SHP77 treated with DMSO at 0.1 percent for 48 hours (cell line): Measurements from ENCODE around the gene ST14.

ENCODE experiments used
- DNase-seq: peaks from one replicate; lab custom pipeline; 2025; lab: John Stamatoyannopoulos, UW

ST14 gene

DNA sequence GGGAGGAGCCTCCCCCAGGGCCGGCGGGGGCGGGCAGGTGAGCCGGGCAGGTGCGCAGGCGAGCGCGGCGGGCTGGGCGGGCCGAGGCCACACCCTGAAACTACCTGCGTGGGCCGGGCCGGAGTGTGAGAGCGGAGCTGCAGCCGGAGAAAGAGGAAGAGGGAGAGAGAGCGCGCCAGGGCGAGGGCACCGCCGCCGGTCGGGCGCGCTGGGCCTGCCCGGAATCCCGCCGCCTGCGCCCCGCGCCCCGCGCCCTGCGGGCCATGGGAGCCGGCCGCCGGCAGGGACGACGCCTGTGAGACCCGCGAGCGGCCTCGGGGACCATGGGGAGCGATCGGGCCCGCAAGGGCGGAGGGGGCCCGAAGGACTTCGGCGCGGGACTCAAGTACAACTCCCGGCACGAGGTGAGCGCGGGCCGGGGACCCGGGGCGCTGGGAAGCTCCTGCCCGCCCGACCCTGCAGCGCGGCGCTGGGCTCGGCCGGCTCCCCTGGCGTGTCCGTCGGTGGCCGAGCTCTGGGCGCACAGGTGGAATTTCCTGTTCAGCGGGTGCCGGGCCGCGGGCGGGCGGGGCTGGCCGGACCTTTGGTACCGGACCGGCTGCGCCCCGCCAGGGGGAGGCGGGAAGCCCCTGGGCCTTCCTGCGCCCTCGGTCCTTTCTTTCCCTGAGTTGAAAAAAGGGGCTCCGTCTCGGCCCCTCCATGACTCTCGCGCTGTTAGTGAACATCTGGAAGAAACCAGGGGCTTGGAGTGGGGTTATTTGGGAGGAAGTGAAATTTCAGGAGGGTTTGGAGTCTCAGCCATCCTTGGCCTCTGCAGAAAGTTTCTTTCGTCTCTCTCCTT is at the start of gene ST14:
TSS of gene ST14 (plus strand) at position 126 of the 841 bp plus-strand sequence. CDS start at position 324, 198 bp downstream.
- DNase-seq: no peak

DNA sequence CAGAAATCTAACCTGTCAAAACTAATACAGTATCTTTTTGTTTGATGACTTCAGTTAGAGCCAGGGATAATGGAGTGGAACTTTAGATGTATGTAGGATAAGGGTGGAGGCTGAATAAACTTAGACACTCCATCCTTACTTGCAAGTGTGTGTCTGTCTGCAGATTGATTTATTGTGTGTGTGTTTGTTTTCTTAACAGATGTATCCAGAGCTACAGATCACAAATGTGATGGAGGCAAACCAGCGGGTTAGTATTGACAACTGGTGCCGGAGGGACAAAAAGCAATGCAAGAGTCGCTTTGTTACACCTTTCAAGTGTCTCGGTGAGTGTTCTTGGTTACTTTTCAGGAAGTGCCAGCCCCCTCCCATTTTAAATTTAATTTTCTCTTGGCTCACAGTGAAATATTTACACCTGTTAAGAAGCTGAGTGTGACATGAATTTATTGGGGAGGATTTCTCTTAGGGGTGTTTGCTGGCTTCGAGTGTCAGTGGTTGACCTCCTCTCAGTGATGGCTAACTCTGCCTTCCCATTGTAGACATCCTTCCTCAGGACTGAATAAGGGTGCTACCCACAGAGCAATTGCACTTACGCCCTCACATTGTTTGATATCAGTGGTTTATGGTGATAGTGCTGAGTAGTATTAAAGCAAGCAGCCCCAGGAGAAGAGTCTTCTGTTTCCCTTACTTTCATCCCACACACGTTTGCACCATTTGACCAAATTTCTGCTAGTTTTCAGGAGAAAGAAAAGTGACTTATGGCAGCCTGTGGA is 49.1 kb upstream of the ST14 start:
- no peak for DNase-seq

DNA sequence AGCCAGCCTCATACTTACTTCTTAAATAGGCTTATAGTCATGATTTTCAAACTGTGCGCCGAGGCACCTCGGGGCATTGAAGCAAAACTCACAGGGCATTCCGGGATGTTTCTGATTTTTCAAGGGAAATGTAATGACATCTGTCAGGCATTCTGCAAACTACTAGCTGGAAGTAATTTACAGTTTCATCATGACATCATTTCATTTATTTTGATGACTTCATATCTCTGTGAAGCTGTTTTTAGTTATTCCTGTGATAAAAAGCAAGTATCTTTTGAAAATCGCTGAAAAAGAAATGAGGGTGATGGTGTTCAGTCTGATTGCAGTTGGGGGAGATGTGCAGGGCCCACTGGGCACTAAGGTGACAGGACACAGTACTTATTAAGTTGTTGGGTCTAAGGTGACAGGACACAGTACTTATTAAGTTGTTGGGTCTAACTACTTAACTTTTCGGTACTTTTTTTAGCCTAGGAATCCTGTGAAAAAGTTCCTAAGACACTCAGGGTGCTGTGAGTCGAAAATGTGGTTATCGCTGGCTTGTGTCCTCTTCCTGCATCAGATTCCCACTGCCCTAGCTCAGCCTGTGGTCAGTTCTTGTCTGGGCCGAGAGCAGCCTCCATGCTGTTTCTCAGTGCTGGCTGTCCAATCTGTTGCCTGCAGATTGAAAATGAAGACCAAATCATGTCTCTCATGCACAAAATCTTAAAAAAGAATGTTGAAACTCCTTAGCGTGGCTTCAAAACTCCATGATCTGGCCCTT is 47.3 kb upstream of the ST14 start:
- DNase-seq: no peak

DNA sequence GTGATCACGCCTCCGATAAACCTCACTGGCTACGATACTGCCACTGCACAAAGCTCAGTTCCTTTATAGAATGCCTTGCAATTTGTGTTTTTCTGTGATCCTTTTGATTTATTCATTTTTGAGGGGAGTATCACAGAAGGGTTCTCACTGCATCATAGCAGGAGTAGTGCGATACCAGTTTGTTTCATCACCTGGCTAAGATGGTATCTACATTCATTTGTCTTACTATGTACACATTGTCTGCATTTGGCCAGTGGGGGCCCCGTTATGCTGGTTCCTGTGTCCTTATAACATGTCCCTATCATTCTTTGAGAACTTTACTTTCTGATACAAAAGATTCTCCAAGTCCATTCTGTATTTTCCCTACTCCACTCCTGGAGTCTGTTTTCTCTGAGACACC is 45.3 kb upstream of the ST14 start:
- no peak for DNase-seq

DNA sequence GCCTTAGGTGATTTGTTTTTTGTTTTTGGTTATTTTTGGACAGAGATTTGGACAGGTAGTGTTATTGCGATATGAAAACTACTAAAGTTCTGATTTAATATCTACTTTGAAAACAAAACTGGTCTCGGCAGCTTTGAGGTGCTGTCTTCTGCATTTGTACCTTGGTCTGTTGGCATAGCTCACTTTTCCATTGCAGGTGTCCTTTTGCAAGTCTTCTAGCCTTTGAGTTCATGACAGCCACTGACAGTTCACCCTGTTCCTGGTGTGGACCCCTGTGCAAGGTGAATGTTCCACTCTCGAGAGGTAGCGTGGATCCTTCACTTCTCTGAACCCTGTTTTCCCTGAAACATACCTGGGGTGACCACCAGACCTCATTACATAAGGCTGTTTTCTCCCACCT is 44.9 kb upstream of the ST14 start:
- no peak for DNase-seq

DNA sequence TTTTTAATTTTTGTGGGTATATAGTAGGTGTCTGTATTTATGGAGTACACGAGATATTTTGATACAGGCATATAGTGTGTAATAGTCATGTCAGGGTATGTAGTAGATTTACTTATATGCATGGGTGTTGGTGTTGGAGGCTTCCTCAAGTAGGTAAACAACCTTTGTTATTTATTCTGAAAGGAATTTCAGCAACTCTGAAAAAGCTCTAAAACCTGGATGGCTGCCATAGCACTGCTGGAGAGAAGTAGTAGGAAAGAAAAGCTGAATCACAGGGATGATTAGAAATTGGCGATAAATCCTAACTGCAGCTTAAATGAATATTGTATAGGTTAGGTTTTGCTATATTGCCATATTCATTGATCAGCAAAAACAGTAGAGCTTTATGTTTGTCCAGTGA is 44.4 kb upstream of the ST14 start:
- DNase-seq: no peak

DNA sequence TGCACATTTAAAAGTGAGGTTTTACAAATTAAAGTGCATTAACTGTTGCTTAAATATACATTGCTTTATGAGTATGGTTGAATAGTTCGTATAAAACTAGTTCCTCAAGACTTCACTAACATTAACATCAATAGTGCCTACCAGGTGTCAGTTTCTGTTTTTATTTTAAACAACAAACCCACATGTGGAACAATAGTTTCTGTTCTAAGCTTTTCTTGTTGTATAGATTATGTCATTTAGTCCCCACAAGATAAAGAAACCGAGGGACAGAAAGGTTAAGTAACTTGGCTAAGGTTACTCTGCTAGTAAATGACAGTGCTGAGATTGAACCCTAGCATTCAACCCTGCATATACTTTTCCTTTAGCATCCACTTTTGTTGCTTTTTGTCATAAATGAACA is 41.4 kb upstream of the ST14 start:
- no peak for DNase-seq

DNA sequence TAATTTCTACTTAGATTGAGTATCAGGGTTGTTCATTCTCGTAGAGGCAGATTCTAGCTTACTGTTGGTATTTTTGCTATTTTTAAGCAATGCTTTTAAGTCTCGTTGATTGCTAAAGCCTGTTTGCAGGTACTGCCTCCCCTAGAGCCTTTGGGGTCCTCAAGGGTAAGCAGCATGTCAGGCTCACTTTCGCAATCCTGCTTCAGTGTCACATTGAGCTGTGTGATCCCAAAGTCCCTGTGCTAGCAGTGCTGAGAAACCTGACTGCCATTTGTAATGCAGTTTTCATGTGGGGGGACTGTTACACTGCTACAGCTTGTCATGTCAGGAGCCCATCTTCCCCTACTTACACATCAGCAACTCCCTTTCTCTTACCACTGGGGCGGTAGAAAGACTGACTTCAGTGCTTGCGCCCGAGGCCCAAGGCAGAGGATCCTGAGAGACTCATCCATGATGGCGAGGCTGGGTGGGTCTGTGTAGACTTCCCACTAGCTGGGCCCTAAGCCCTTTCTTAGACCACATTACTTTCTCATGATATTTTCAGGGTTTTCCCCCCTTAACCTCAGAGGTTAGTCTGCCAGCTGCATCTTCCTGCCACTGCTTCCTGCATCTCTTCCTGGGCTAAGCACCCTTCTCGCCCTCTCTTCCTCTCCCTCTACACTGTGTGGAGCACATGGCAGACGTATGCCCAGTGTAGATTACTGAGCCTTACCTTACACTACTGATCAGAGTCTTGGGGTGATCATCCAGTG is 40.8 kb upstream of the ST14 start:
- no peak for DNase-seq

DNA sequence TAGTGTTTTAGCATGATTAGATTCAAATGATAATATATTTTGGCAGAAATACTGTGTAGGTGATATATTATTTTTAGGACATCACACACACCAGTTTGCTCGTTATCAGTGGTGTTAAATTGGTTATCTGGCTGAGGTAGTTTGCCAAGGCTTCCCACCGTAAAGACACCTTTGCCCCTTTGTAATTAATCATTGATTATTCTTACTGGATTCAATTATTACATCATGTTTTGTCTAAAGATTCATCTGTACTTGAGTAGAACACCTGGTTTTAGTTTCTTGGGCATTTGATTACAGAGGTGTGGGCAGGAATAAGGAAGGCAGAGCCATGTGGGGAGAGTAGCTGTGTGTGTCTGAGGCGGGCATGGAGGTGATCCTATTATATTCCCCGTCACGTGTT is 39.5 kb upstream of the ST14 start:
- no peak for DNase-seq

DNA sequence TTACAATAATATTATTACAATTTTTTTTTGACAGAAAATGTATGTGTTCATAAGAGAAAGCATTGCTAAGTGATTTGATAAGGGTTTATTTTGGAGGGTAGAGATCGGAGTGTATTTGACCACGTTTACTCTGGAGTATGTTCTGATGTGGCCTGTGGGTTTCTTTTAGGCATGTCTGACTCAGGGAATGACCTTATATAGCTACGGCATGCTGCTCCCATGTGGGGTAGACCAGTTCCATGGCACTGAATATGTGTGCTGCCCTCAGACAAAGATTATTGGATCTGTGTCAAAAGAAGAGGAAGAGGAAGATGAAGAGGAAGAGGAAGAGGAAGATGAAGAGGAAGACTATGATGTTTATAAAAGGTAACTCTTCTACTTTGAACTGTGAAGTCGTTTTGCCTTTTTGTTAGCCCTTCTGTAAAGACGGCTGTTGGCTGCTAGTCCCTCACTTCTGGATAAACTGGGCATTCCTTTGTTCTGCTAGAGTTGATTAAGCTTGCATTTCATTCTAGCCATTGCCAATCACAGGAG is 38.1 kb upstream of the ST14 start:
- DNase-seq: no peak

DNA sequence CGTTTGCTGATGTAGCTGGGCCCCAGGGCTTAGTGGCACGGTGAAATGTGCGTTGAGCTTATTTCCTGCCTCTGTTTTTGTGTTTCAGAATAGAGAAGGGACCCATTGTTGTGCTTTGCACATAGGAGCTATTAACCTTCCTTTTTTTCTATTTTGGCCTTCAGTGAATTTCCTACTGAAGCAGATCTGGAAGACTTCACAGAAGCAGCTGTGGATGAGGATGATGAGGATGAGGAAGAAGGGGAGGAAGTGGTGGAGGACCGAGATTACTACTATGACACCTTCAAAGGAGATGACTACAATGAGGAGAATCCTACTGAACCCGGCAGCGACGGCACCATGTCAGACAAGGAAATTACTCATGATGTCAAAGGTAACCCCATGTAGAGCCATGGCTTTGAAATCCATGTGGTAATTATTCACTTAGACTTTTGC is 37.4 kb upstream of the ST14 start:
- no peak for DNase-seq

DNA sequence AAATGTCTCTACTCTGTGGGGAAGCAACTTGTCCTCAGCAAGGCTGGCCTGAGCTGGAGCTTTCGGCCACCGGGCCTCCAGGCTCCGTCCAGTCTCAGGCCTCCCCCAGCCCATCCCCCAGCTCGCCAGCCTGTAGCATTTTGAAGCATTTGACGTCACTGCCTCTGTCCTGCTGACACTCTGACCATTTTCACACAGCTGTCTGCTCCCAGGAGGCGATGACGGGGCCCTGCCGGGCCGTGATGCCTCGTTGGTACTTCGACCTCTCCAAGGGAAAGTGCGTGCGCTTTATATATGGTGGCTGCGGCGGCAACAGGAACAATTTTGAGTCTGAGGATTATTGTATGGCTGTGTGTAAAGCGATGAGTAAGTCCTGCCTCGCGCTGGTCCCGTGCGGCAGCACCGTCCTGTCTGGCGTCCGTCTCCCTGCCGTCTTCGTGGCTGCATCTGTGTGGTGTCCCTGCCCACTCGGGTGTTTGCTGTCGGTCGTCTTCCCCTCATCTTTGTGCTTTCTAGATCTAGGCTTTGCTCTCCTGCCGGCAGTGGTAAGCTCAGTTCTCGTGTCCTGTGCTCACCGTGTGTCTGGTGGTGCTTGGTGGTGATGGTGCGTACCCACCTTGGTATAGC is 36.1 kb upstream of the ST14 start:
- DNase-seq: no peak

DNA sequence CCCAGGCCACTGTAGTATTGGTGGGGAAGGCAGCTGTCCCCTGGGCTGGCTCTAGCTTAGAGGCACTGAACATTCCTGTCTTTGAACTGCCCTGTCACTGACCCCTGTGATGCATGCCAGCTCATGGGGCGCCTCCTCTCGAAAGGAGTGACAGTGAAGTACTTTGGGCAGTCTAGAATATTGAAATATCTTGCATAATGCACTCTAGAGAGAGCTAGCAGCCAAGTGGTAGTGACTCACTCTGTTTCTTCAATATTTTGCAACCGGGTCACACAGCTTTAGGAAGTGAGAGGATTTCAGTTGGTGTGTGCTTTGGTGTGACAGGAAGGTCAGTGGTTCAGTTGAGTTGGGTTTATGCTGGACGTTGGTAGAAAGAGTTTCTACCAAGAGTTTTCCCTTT is 35.5 kb upstream of the ST14 start:
- DNase-seq: no peak

DNA sequence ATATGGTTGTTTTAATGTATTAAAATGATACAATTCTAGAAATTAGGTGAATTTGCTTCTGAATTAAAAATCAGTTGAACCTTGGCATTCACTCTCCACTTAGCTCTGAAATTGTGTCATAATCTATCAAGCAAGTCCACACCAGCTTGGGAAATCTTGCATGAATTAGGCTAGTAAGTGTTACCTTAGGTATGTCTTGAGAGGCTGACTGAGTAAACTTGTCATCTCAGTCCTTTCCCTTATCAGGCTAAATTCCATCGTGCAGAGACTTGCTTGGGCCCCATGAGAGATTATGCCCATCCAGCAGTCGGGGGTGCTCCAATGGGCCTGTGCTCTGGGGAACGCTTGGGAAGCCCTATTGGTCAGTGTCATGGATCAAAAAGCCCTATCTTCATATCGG is 33.9 kb upstream of the ST14 start:
- DNase-seq: no peak

DNA sequence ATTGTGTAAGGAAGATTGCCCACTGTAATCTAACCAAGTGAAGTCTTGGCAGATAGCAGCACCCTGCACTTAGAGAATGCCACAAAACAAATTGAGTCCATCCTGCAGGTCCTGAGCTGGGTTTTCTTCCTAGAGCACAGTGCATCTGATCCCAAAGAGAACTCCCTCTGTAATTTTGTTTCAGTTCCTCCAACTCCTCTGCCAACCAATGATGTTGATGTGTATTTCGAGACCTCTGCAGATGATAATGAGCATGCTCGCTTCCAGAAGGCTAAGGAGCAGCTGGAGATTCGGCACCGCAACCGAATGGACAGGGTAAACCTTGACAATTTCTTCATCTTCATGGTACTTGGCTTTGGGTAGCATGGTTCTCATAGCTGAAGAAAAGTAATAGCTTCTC is 33.1 kb upstream of the ST14 start:
- no peak for DNase-seq

DNA sequence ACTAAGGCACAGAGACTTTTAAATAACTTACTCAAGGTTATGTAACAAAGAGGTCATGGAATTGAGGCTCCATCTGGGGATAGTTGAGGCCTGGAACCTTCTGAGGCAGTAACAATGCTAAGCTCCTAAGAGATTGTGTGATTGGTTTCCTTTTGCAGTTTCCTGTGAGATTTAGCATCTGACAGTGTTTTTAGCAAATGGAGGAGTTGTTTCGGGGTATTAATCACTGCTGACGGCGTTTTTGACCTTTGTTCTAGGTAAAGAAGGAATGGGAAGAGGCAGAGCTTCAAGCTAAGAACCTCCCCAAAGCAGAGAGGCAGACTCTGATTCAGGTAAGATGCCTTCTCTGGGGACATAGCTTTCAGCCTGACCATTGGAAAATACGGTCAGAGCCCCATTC is 32.1 kb upstream of the ST14 start:
- DNase-seq: no peak

DNA sequence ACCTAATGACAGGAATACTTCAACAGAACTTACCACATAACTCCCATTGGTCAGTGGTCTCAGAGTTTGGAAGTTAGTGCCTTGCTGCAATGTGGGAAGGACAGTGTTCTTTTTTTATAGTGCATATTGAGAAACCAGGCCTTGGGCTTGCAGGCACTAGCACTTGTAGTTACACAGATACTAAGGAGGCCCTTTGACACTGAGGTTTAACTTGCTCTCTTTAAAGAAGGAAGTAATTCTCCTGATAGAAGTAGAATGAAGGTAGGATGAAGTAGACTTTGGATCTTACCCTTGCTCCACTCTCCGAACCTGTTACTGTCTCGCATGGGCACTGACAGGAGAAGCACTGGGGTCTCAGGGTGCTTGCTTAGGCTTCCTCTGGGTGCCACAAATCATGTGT is 31.0 kb upstream of the ST14 start:
- DNase-seq: no peak

DNA sequence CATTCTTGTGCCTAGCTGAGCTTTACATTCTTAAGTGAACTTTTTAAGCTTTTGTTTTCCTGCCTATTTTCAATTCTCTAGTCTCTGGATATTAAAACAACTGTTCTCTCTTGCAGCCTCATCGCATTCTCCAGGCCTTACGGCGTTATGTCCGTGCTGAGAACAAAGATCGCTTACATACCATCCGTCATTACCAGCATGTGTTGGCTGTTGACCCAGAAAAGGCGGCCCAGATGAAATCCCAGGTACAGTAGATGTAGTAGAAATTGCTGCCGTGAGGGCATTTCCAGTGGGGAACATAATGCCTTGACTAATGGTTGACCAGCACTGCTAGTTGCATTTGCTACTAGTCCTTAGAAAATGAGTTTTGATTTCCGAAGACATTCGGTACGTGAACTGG is 29.7 kb upstream of the ST14 start:
- DNase-seq: no peak

DNA sequence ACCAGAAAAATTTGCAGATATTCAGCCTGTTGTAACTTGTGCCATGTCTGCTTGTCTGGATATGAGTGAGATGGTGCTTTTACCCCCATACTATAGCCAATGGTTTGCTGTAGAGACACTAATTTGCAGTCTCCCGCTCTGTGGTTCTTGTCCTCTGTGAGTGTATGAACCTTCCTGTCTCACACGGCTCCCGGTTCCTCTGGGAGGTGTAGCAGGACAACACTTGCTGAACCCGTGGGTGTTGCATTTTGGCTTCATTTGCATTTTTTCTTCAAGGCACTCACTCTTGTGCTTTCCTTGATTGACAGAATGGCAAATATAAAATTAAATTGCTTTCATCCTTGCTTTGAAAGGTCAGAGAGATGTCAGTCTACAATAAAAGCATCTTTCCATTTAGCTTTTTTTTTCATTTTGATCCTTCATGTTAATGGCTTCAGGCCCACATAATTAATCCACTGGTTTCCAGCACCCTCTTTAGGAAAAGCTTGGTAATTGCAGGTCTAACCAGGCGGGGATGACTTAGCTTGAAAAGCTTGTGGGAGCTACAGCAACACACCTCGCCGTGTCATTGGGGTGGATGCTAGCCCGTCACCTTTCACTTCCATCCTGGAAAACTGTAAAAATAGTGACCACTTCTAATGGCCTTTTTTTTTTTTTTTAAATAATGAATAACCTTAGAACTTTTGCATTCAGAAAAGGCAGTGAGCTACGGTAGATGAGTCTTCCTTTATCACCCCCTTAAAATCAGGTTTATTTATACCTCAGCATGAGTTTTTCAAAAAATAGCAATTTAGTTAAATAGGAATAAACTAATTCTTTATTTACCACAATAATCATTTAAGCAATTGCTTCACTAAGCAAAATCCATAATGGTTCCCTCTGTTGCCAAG is 27.4 kb upstream of the ST14 start:
- peak; percentile 26 for DNase-seq

DNA sequence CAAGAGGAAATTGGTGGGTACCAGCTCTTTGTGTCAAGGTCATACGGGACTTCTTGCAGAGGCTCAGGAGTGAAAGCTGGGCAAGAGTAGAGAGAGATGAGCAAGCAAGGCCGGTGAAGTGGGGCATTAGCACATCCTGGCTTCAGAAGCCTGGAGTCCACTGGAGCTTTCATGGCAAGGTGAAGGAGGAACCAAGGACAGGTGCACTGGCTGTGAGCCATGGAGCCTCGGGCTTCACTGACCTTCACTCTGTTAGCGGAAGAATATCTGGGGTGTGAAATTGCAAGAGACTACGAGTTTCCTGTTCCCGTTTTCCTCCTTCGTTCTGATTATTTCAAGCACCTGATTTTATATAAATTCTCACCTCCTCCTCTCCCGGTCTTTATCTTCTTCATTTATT is 25.9 kb upstream of the ST14 start:
- DNase-seq: no peak
